HCT116 (cell line): Measurements from ENCODE around the gene ITPKB. TPM values are rescaled to one million over a fixed set of nuclear protein-coding genes. Genes with fewer than 3 reads are reported as not detected.

Experiments
- ATAC-seq: fragments of 200-7000 bp; cut with Tn5 transposase; 2 replicates; pipeline ENCODE4 v1.9.1; 2020; ENCODE audit warnings: mild to moderate bottlenecking, moderate library complexity
- BruUV-seq: library from RNA; stranded (reverse); fragments of 400-500 nt; replicated peaks from 2 replicates; lab custom pipeline; 2021; lab: Mats Ljungman, UMichigan
- CTCF ChIA-PET: fragments of 300-600 bp; sonication (Branson Sonifier 250); formaldehyde crosslinking; loops from one replicate; lab custom pipeline; 2021; ENCODE audit warnings: antibody characterized with exemption; lab: Charles Lee
- POLR2A ChIA-PET: fragments of 300-600, 350-600 bp; sonication (Branson Sonifier 250); formaldehyde crosslinking; loops from one replicate; lab custom pipeline; 2021; ENCODE audit warnings: antibody characterized with exemption; lab: Charles Lee
- RAD21 ChIA-PET, 2 experiments: fragments of 300-600 bp; sonication (Branson Sonifier 250); formaldehyde crosslinking; loops; one replicate each; lab custom pipeline; 2023; ENCODE audit warnings: low total read pairs in 2 of 2; ENCODE audit not compliant: uncharacterized antibody in 2 of 2, unreplicated experiment in 2 of 2, low non-redundant PET in 1 of 2; lab: Charles Lee
- DNase-seq: peaks from one replicate; pipeline ENCODE4 v3.0.0-alpha.2; 2010; ENCODE audit warnings: low read depth, low spot score
- H2AFZ ChIP-seq: fragments of 200-600 bp; shearing (Covaris generic), sonication (generic); 2 replicates; pipeline ENCODE4 v1.6.1; 2017; ENCODE audit warnings: low read depth, mixed run types, mixed read lengths, antibody characterized with exemption, low read length; ENCODE audit not compliant: poor library complexity, severe bottlenecking
- H3K27ac ChIP-seq: 2 replicates; pipeline ENCODE4 v1.5.1; 2012; ENCODE audit warnings: low read depth, low read length
- H3K27me3 ChIP-seq: fragments of 200-600 bp; sonication (generic); 2 replicates; pipeline ENCODE4 v1.6.1; 2016; ENCODE audit warnings: mixed run types, low read length, mixed read lengths; ENCODE audit not compliant: insufficient read depth
- H3K36me3 ChIP-seq, 2 experiments: fragments of 200-500 bp in 1 of 2; fragments of 200-600 bp in 1 of 2; sonication (Bioruptor generic) in 1 of 2; sonication (generic) in 1 of 2; 2 replicates each; pipeline versions ENCODE4 v1.5.1 to v1.6.1; 2014 to 2016; ENCODE audit warnings: low read length in 2 of 2, inconsistent platforms in 1 of 2, mixed read lengths in 1 of 2, mixed run types in 1 of 2; ENCODE audit not compliant: insufficient read depth in 2 of 2, control insufficient read depth in 1 of 2
- H3K4me1 ChIP-seq, 2 experiments: fragments of 200-600 bp in 1 of 2; sonication (generic) in 1 of 2; 2 replicates each; pipeline versions ENCODE4 v1.5.1 to v1.6.1; 2012 to 2017; ENCODE audit warnings: low read length in 2 of 2, inconsistent platforms in 1 of 2, mild to moderate bottlenecking in 1 of 2, mixed read lengths in 1 of 2, mixed run types in 1 of 2, moderate library complexity in 1 of 2; ENCODE audit not compliant: insufficient read depth in 2 of 2, control insufficient read depth in 1 of 2
- H3K4me2 ChIP-seq: fragments of 200-600 bp; sonication (generic); 2 replicates; pipeline ENCODE4 v1.6.1; 2017; ENCODE audit warnings: mixed run types, low read length, mixed read lengths
- H3K4me3 ChIP-seq, 2 experiments: fragments of 200-600 bp in 1 of 2; sonication (generic) in 1 of 2; replicated peaks in 1 of 2; 2 replicates each; pipeline ENCODE4 v1.5.1; 2011 to 2016; ENCODE audit warnings: low read length in 2 of 2, control low read depth in 1 of 2, low read depth in 1 of 2, mild to moderate bottlenecking in 1 of 2, mixed read lengths in 1 of 2, mixed run types in 1 of 2
- H3K79me2 ChIP-seq: fragments of 200-600 bp; sonication (generic); 2 replicates; pipeline ENCODE4 v1.6.1; 2017; ENCODE audit warnings: mild to moderate bottlenecking, mixed run types, low read length, moderate library complexity, mixed read lengths; ENCODE audit not compliant: insufficient read depth
- H3K9ac ChIP-seq: fragments of 200-600 bp; sonication (generic); 2 replicates; pipeline ENCODE4 v1.6.1; 2016; ENCODE audit warnings: low read length, mixed read lengths
- H3K9me2 ChIP-seq: fragments of 200-600 bp; sonication (generic), shearing (Covaris generic); 2 replicates; pipeline ENCODE4 v1.6.1; 2017; ENCODE audit warnings: mixed run types, mild to moderate bottlenecking, moderate library complexity; ENCODE audit not compliant: insufficient read depth
- H3K9me3 ChIP-seq, 2 experiments: fragments of 200-500 bp in 1 of 2; fragments of 200-600 bp in 1 of 2; sonication (Bioruptor generic) in 1 of 2; sonication (generic) in 1 of 2; 2 replicates each; pipeline ENCODE4 v1.6.1; 2014 to 2017; ENCODE audit warnings: low read length in 2 of 2, mixed read lengths in 2 of 2, inconsistent platforms in 1 of 2, low read depth in 1 of 2, mild to moderate bottlenecking in 1 of 2, mixed run types in 1 of 2, moderate library complexity in 1 of 2; ENCODE audit not compliant: control insufficient read depth in 1 of 2, insufficient read depth in 1 of 2
- H4K20me1 ChIP-seq: fragments of 200-600 bp; sonication (generic), shearing (Covaris generic); 2 replicates; pipeline ENCODE4 v1.6.1; 2017; ENCODE audit warnings: mixed run types, mild to moderate bottlenecking, moderate library complexity; ENCODE audit not compliant: insufficient read depth
- ATF3 ChIP-seq: IDR thresholded peaks from 2 replicates; pipeline ENCODE4 v1.6.1; 2012
- CBX3 ChIP-seq: IDR thresholded peaks from 2 replicates; pipeline ENCODE4 v1.6.1; 2012; ENCODE audit warnings: low read depth
- CTCF ChIP-seq, 3 experiments: fragments of 200-600 bp in 1 of 3; sonication (generic) in 1 of 3; IDR thresholded peaks in 2 of 3; conservative IDR thresholded peaks in 1 of 3; 2 replicates each; pipeline ENCODE4 v1.5.1; 2012 to 2017; ENCODE audit warnings: low read depth in 2 of 3, low read length in 2 of 3, antibody characterized with exemption in 1 of 3, borderline replicate concordance in 1 of 3, control low read depth in 1 of 3, mild to moderate bottlenecking in 1 of 3, mixed read lengths in 1 of 3, mixed run types in 1 of 3, moderate library complexity in 1 of 3; ENCODE audit not compliant: insufficient read depth in 1 of 3
- EZH2 ChIP-seq: fragments of 200-600 bp; sonication (generic); IDR thresholded peaks from 2 replicates; pipeline ENCODE4 v1.6.1; 2017; ENCODE audit warnings: antibody characterized with exemption, mixed run types
- EZH2phosphoT487 ChIP-seq: fragments of 200-600 bp; IDR thresholded peaks from 2 replicates; pipeline ENCODE4 v1.6.1; 2018; ENCODE audit warnings: antibody characterized with exemption, borderline replicate concordance
- FOSL1 ChIP-seq: IDR thresholded peaks from 2 replicates; pipeline ENCODE4 v1.6.1; 2012; ENCODE audit warnings: low read depth
- JUND ChIP-seq: IDR thresholded peaks from 2 replicates; pipeline ENCODE4 v1.6.1; 2012
- POLR2AphosphoS5 ChIP-seq: IDR thresholded peaks from 2 replicates; pipeline ENCODE4 v1.6.1; 2011; ENCODE audit warnings: mild to moderate bottlenecking, low read depth, low read length, moderate library complexity
- RAD21 ChIP-seq: IDR thresholded peaks from 2 replicates; pipeline ENCODE4 v1.6.1; 2012; ENCODE audit warnings: low read depth, mild to moderate bottlenecking
- ZBTB33 ChIP-seq: IDR thresholded peaks from 2 replicates; pipeline ENCODE4 v1.6.1; 2011; ENCODE audit warnings: mild to moderate bottlenecking, low read length, moderate library complexity; ENCODE audit not compliant: insufficient replicate concordance; ENCODE audit errors: extremely low read depth
- ZNF274 ChIP-seq: fragments of 200-500 bp; sonication (Bioruptor generic); IDR thresholded peaks from 2 replicates; pipeline ENCODE4 v1.6.1; 2014; ENCODE audit warnings: mild to moderate bottlenecking, low read depth, low read length, inconsistent platforms
- intact Hi-C: fragments of 100-400 bp; cut with micrococcal nuclease; formaldehyde crosslinking; loops from 2 replicates; pipeline ENCODE4 v1.10.0; 2022
- total RNA-seq: library from RNA; stranded (reverse); gene quantifications from one replicate; pipeline ENCODE4 v1.2.1, GENCODE V29; 2021; ENCODE audit not compliant: unreplicated experiment

The ITPKB gene
- total RNA-seq, 1 experiment from 2014 or later = 4.4 TPM

- H3K9me3 ChIP-seq = no peaks in the 10 kb centered on the region
- H3K27me3 ChIP-seq = no peaks in the 10 kb centered on the region
- intact Hi-C loops = no loop called here
- no peak overlapping the region for H3K4me3 ChIP-seq
- no peaks in the 10 kb centered on the region for H3K36me3 ChIP-seq
- no peaks in the 10 kb centered on the region for H3K79me2 ChIP-seq
- H3K9ac ChIP-seq = no peak overlapping the region
- ChIA-PET CTCF (no interaction called here), POLR2A (no interaction called here), RAD21 (no interaction called here)
- DNase-seq (no peak), ATAC-seq (no peak)
- TF ChIP-seq EZH2phosphoT487 (no peak), CBX3 (no peak), CTCF (IDR thresholded peaks at IDR 0.05 in 2 of 3, conservative IDR thresholded peaks at IDR 0.05 in 1 of 3; ENCODE audit: borderline replicate concordance in 1 of 3, insufficient read depth in 1 of 3, low read depth in 2 of 3, low read length in 2 of 3) (no peak), ZNF274 (no peak), POLR2AphosphoS5 (no peak), EZH2 (no peak), FOSL1 (no peak), ZBTB33 (no peak), RAD21 (no peak), ATF3 (no peak), JUND (no peak)
- no TSS peak for BruUV-seq
- H3K9me2 ChIP-seq = no peaks in the 10 kb centered on the region
- no peak overlapping the region for H3K27ac ChIP-seq
- no peaks in the 10 kb centered on the region for H3K4me1 ChIP-seq
- no peak overlapping the region for H3K4me2 ChIP-seq
- H2AFZ ChIP-seq = no peak overlapping the region
- H4K20me1 ChIP-seq = no peaks in the 10 kb centered on the region
Measured at GRCh38 chr1:226751703-226752102, 12.6 kb upstream of the ITPKB start.
